GM21786 (cell line): Measurements from ENCODE around the gene RFX7.
"Not testable (repeated sequence)": the region's sequence is repeated elsewhere in the genome, so short reads cannot be mapped to it uniquely, and the experiment has no call there.

ENCODE experiments used
- ATAC-seq: cut with Tn5 transposase; IDR thresholded peaks from one replicate; pipeline ENCODE4 v1.9.1; 2021; ENCODE audit not compliant: unreplicated experiment

Gene RFX7

DNA sequence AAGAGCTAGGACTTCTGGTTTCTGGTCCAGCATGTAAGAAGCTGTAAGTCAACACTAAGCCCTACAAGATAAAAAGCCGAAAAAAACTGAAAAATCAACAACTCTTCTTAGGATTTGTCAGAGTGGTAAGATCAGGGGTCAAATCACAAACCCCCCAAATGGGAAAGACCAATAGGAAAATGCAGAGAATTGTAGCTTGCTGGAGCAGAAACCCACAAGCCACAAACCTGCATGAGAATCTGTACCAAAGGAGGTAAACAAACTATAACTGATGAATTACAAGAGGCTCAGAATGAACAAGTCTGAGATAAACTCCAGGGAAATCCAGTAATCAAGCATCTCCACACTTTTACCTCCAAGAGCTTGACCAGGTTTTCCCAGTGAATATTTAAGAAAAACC is 36.0 kb downstream of the RFX7 start:
- ATAC-seq, result peak; percentile 36

DNA sequence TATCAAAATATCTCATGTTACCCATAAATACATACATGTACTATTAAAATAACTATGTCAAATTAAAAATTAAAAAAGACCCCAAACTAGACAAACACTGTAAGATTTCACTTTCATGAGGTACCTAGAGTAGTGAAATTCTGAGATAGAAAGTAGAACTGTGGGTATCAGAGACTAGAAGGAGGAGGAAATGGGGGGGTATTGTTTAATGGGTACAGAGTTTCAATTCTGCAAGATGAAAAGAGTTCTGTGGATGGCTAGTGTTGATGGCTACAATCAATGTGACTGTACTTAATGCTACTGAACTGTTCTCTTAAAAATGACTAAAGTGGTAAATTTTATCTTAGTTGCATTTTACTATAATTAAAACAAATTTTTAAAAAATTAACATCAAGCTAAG is 36.6 kb downstream of the RFX7 start:
- ATAC-seq, result peak; percentile 78

DNA sequence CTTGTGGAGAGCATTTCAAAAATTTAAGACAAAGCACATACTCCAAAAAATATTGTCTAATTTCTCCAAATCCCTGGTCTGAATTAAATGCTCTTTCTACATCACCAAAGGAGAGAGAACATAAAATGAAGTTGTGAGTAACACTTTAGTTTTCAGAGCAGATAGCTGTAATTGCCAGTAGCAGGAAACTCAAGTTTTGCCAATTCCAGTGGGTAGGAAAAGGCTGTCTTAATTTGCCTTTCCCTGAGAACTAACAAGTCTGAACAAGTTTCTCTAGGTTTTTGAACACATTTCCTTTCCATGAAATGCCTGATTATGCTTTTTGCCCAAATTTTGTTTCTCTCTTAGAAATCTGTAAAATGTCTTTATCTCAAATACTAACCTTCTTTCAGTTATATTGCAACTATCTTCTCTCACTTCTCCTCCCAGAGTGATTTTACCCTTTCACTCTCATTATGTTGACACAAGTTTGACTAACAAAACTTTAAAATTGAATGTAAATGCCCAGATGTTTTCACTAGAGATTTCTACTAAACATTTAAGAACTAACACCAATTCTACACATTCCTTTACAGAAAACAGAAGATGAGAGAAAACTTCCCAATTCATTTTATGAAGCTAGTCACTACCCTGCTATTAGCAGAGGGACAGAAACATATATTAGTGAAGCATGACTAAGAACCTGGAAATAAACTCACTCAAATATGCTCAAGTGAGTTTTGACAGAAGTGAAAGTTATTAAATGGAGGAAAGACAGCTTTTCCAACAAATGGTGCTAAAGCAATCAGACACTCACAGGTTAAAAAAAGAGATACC is 38.4 kb downstream of the RFX7 start:
- no peak for ATAC-seq

DNA sequence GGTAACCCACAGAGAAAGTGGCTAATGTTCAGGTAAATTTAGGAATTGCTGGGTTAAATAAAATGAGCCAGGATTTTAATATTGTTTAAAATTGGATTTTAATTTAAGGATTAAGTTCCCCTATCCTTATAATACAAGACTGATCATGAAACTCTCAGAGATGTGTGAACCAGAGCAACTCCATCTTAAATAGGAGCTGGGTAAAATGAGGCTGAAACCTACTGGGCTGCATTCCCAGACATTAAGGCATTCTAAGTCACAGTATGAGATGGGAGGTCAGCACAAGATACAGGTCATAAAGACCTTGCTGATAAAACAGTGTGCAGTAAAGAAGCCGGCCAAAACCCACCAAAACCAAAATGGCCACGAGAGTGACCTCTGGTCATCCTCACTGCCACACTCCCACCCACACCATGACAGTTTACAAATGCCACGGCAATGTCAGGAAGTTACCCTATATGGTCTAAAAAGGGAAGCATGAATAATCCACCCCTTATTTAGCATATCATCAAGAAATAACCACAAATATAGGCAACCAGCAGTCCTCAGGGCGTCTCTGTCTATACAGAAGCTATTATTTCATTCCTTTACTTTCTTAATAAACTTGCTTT is 40.3 kb downstream of the RFX7 start:
- not testable (repeated sequence) for ATAC-seq

DNA sequence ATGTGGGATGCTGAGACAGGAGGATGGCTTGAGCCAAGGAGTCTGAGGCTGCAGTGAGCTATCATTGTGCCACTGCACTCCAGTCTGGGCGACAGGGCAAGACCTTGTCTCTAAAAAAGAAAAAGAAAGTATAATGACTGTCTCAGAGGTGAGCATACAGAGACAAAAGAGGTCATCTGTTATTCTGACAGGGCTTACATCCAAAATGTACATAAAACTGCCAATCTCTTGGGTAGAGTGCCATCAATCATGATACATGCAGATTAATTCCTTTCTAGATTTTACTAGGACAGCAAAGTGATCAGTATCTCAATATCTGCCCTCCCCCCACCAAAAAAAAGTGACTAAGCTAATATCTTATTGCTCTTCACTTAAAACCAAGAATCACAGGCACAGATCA is 41.0 kb downstream of the RFX7 start:
- no peak for ATAC-seq

DNA sequence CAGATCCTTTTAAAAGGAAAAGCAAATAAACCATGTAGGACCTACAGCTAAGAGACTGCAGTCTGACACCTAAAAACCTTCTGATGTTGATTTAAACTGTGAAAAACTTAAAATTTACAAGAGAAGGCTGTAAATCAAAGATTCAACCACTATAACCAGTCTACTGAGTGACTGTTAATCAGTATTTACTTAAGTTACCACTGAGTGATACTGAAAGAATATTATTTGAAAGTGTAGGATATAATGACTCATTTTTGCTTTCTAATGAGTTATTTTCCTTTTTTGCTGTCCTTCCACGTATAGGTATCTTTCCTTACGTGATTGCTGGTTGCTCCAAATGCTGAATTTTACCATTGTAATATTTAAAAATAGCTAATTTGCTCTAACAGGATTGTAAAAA is 44.6 kb downstream of the RFX7 start:
- no peak for ATAC-seq

DNA sequence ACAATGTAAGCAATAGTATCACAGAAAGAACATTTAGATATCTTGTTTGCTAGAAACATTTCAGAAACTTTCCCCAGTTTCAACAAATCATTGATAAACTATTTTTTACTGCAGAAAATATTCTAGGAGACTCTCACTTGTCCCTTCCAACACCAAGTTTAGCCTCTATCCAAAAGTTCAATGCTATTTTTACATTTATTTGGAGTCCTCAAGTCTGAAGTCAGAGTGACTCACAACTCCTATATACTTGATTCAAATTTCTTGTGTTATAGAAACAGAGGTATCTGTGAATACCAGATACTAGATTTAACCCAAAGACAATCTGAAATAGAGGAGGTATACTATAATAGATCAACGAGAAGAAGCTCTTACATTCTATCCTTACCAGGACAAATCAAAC is 49.6 kb downstream of the RFX7 start:
- no peak for ATAC-seq

DNA sequence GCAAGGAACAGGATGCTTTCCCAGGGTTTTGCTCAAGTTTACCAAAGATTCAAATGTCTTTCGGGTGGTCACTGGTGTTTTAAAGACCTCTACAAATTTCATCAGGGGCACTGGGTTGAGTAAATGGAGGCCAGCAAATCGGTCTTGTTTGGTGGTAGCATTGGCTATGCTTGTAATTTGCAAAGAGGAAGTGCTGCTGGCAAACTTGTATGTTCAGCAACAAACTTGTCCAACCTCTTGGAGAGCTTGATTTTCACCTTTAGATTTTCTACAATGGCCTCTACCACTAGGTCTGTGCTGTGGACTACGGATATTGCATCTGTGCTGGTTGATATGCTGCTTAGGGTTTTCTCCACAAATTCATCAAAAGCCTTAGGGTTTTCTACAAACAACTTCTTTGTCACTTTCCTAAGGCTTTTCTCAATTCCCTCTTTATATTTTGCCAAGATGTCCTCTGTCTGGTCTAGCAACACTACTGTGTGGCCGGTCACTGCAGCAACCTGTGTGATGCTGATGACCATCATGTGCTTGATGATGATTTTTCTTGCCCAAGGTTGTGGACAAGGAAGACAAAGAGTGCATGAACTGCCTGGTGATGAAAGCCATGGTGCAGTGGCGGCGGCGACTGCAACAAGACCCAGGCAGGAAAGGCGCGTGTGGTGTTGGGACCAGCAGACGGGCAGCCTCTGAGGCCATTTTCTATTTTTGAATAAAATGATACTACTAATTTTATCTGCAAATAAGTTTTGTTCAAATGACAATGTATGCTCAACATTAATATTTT is 50.8 kb downstream of the RFX7 start:
- no peak for ATAC-seq

DNA sequence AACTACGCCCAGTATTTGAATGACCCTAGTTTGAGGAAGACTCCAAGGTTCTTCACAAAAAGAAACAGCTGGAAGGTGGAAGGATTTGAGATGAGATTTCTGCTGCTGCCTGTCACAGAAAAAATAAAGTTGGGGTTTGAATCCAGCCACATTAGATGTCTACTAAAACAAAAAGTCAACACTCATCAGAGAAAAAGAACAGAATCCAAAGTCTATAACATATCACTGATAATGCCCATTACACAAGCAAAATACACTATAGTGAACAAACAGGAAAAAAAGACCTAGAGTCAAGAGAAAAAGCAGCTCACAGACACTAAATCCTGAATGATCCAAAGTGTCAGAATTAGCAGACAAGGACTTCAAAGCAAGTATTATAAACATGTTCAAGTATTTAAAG is 56.0 kb downstream of the RFX7 start:
- ATAC-seq, result no peak

DNA sequence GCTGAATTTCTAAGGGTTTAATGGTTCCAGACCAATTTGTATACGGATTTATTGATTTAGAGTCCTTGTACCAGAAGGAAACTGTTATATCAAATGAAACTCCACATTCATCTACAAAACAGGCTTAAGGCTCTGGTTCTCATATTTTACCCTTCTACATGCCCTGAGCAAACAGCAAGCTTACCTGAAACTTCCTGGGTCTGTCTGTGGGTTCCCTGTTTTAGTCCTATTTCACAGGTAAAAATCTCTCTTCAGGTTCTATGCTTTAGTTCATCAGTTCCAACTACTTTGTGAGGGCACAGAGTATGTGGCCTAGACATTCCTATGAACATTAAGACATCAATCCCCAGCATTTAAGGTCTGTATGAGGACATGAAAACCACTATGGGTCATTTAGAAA is 57.7 kb downstream of the RFX7 start:
- ATAC-seq, result no peak

DNA sequence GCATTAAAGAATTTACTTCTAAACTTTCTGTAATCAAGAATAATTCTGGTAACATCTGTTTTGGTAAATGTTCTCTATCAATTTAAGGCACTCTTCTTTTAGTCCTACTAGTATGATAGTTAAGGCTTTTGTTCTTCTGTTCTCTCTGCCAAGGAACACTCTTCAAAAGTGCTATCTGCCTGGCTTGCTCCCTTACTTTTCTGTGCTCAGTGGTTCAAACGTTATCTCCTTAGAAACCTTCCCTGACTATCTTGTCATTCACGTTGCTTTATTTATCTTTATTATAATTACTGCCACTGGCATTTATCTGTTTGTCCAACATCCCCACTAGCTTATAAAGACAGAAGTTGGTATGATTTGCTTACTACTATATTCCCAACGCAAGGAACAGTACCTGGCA is 59.2 kb downstream of the RFX7 start:
- ATAC-seq, result no peak

DNA sequence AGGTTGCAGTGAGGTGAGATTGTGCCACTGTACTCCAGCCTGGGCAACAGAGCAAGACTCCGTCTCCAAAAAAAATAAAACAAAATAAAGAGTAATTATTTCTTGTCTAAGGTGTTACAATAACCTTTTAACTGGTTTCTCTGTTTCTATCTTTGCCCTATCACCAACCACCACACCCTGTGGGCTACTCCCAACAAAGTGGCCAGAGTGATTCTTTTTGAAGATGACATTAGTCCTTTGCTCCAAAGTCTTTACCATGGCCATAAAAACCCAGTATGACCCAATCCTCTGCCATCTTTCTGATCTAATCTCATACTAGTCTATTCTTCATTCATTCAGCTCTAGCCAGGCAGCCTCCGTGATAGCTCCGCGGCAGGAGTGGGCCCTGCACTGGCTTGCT is 62.8 kb downstream of the RFX7 start:
- no peak for ATAC-seq

DNA sequence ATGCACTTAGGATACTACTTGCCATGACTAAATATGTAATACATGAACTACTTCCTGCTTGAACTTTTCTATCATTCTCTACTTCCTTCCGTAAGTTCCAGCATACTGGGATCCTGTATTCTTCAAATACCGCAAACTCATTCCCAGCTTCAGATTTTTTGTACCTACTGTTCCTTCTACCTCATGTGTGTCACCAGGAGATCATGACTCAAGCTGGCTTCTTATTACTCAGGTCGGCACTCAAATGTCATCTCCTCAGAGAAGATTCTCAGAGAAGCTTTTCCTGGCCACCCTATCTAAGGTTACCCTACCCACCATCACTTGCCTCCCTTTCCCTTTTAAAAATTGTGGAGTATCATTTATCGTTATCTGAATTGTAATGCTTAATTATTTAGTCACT is 66.7 kb downstream of the RFX7 start:
- ATAC-seq, result no peak

DNA sequence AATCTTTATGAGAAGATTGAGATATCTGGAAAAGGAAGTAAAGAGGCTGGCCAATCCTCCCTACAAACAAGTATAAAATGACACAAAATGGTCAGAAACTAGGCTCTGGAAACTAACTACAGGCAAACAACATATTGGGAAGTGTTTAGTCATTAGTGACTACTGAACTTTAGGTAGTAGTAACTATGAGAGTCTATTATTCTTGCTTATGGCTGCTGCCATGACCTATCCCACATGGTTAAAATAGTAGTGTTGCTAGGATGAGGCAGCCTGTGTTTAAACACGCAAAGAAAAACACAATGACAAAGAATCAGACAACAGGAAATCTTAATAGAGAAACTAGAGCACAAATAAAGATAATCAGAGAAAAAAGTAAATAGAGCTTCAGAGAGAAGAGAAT is 67.9 kb downstream of the RFX7 start:
- ATAC-seq, result no peak

DNA sequence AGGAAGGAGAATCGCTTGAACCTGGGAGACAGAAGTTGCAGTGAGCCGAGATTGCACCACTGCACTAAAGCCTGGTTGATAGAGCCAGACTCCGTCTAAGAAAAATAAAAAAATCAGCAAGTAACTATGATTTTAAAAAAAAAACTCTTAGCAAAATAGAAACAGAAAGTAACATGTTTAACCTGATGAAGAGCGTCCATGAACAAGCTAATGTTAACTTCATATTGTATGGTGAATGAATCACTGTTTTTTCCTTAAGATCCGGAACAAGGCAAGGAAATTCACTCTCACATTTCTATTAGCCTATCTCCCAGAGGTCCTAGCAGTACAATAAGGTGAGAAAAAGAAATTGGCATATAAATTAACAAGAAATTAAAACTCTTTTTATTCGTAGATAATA is 69.0 kb downstream of the RFX7 start:
- no peak for ATAC-seq

DNA sequence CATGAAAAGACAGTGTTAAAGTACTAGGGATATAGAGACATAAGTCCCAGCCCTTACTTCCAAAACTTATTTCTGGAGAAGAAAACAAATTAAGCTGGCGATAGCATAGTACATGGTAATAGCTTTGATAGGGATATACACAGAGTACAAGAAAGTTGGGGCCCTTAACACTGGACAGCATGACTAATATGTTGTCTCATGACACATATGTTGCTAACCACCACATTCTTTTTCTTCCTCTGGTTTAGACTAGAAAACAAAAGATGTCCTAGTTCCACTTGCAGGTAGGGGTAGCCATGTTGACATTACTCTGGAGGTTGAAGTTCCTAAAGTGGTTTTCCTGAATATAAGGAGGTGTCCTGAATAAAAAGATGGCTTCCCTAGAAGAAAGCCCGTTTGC is 75.3 kb downstream of the RFX7 start:
- no peak for ATAC-seq

DNA sequence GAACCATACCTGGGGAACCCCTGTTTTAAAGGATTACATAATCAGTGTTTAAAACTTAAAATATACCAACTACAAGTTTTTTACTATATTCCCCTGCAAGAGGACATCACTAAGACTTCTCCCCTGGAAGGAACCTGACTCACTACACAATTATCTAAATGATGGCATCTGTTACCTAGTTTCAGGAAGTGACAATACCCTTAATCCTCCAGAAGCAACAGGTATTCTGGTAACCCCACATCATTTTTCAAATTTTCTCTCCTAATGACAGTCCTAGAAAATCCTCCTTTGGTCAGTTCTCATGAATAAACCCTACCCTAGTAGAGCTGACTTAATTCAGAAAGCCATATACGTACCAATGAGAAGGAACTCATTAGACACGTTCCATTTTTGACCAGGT is 78.4 kb downstream of the RFX7 start:
- ATAC-seq, result no peak

DNA sequence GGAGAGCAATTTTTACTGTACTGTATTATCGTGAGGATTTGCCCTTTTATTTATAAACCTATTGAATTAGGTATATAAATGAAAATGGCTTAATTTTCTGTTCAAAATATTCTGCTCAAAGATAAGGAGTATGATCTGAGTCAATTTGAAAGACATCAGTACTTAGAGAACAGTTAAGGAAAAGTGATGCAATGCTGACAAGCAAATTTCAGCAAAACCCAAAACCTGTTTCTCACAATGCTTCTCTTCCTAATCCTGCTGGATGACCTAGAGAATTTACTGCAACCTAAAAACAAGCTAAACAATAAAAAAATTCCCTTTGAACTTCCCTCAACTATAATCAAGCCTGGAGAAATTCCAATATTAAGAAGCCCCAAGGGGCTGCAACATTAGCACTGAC is 82.7 kb downstream of the RFX7 start:
- ATAC-seq, result no peak

DNA sequence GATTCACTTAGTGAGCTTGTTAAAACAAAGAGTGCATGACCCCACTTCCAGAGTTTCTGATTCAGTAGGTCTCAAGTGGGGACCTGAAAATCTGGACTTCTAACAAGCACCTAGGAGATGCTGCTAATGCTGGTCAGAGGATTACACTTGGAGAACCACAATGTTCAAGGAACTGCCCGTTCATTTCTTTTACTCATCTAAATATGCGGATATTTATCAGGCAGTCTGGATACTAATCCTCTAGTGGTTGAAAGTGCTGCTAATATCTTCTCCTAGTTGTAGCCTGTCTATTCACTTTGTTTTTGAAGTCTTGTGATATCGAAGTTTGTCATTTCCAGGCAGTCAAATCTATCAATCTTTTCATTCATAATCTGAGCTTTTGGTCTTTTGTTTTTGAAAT is 86.8 kb downstream of the RFX7 start:
- ATAC-seq, result no peak

DNA sequence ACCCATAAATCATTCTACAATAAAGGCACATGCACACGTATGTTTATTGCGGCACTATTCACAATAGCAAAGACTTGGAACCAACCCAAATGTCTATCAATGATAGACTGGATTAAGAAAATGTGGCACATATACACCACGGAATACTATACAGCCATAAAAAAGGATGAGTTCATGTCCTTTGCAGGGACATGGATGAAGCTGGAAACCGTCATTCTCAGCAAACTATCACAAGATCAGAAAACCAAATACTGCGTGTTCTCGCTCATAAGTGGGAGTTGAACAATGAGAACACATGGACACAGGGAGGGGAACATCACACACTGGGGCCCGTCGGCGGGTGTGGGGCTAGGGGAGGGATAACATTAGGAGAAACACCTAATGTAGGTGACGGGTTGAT is 88.4 kb downstream of the RFX7 start:
- not testable (repeated sequence) for ATAC-seq

DNA sequence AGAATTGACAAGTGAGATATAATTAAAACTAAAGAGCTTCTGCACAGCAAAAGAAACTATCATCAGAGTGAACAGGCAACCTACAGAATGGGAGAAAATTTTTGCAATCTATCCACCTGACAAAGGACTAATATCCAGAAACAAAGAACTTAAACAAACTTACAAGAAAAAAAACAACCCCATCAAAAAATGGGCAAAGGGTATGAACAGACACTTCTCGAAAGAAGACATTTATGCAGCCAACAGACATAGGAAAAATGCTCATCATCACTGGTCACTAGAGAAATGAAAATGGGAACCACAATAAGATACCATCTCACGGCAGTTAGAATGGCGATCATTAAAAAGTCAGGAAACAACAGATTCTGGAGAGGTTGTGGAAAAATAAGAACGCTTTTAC is 88.9 kb downstream of the RFX7 start:
- ATAC-seq, result not testable (repeated sequence)

DNA sequence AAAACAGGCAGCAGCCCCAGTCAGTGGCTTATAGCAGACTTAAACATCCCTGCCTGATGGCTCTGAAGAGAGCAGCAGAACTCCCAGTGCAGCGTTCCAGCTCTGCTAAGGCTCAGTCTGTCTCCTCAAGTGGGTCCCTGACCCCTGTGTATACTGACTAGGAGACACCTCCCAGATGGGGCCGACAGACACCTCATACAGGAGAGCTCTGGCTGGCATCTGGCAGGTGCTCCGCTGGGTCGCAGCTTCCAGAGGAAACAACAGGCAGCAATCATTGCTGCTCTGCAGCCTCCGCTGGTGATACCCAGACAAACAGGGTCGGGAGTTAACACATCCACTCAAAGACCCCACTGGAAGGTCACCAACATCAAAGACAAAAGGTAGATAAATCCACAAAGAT is 93.5 kb downstream of the RFX7 start:
- ATAC-seq, result no peak
